Stimulated activated naive CD8-positive, alpha-beta T cell treated with anti-CD3 and anti-CD28 coated beads, Interleukin-15, amount 100 ng/mL, for 72 hours (primary cell): ENCODE results near the gene ANKRD65.
"Not testable (repeated sequence)": the region's sequence is repeated elsewhere in the genome, so short reads cannot be mapped to it uniquely, and the experiment has no call there.

Source experiments
- ATAC-seq: fragments of 150-1000 bp; cut with Tn5 transposase; 2 replicates; pipeline ENCODE4 v1.10.0; 2021; ENCODE audit warnings: mild to moderate bottlenecking, moderate library complexity
- DNase-seq, 2 donors: peaks; one replicate each; pipeline ENCODE4 v3.0.0; 2021 to 2022
- H3K27ac Mint-ChIP-seq, 2 donors: one replicate each; pipeline ENCODE4 v1.8.0; 2022; ENCODE audit warnings: mild to moderate bottlenecking in 2 of 2, mixed read lengths in 2 of 2, moderate library complexity in 2 of 2
- H3K27me3 Mint-ChIP-seq: one replicate; pipeline ENCODE4 v1.8.0; 2022; ENCODE audit warnings: mixed read lengths
- H3K4me1 Mint-ChIP-seq: one replicate; pipeline ENCODE4 v1.8.0; 2022; ENCODE audit warnings: mild to moderate bottlenecking, mixed read lengths
- H3K4me3 Mint-ChIP-seq, 2 donors: one replicate each; pipeline ENCODE4 v1.8.0; 2022; ENCODE audit warnings: mild to moderate bottlenecking in 2 of 2, mixed read lengths in 2 of 2, moderate library complexity in 1 of 2
- H3K9me3 Mint-ChIP-seq, 2 donors: one replicate each; pipeline ENCODE4 v1.8.0; 2022; ENCODE audit warnings: mixed read lengths in 2 of 2

The ANKRD65 gene

GRCh38 chr1:1385339-1385738 lies 35.7 kb downstream of the ANKRD65 start:
- not testable (repeated sequence) for DNase-seq, H3K27me3 Mint-ChIP-seq, ATAC-seq, H3K4me1 Mint-ChIP-seq, H3K9me3 Mint-ChIP-seq, H3K4me3 Mint-ChIP-seq
- peak overlapping the region in 1 of 2 donors; percentile 54 for H3K27ac Mint-ChIP-seq

- no peak overlapping the region for H3K27ac Mint-ChIP-seq
- H3K4me3 Mint-ChIP-seq = no peak overlapping the region
- ATAC-seq (no peak), DNase-seq (no peak)
- no peaks in the 10 kb centered on the region for H3K27me3 Mint-ChIP-seq
- peaks cover 6% of the 10 kb centered on the region for H3K4me1 Mint-ChIP-seq
- H3K9me3 Mint-ChIP-seq = no peaks in the 10 kb centered on the region
Observed at GRCh38 chr1:1381294-1381693, 39.8 kb downstream of the ANKRD65 start.

- Mint-ChIP-seq H3K9me3 (no peaks in the 10 kb centered on the region), H3K27ac (no peak overlapping the region), H3K4me1 (peaks cover 10% of the 10 kb centered on the region), H3K27me3 (no peaks in the 10 kb centered on the region), H3K4me3 (no peak overlapping the region)
- ATAC-seq (no peak), DNase-seq (no peak)
Observed at GRCh38 chr1:1380860-1381259, 40.2 kb downstream of the ANKRD65 start.

GRCh38 chr1:1377540-1378205 lies 43.4 kb downstream of the ANKRD65 start:
- no peaks in the 10 kb centered on the region for H3K9me3 Mint-ChIP-seq
- DNase-seq (no peak), ATAC-seq (no peak)
- H3K4me3 Mint-ChIP-seq = no peak overlapping the region
- H3K4me1 Mint-ChIP-seq = peaks cover 29% of the 10 kb centered on the region
- H3K27ac Mint-ChIP-seq = no peak overlapping the region
- H3K27me3 Mint-ChIP-seq = no peaks in the 10 kb centered on the region

GRCh38 chr1:1376551-1377226 lies 44.4 kb downstream of the ANKRD65 start:
- no peak for DNase-seq
- no peak for ATAC-seq
- no peaks in the 10 kb centered on the region for H3K9me3 Mint-ChIP-seq
- peak overlapping the region in 1 of 2 donors; percentile 52 for H3K27ac Mint-ChIP-seq
- peak overlapping the region; percentile 89 to 90 for H3K4me3 Mint-ChIP-seq
- peaks cover 38% of the 10 kb centered on the region for H3K4me1 Mint-ChIP-seq
- no peaks in the 10 kb centered on the region for H3K27me3 Mint-ChIP-seq

- peak within 1 kb of the TSS; percentile 96 to 98 for H3K27ac Mint-ChIP-seq
- H3K27me3 Mint-ChIP-seq = no peaks in the 10 kb centered on the region
- H3K4me1 Mint-ChIP-seq = peaks cover 49% of the 10 kb centered on the region
Observed at GRCh38 chr1:1374929-1375662, 46.0 kb downstream of the ANKRD65 start, which contains the start of gene AURKAIP1. AURKAIP1 (minus strand) TSS chr1:1375207; CDS start chr1:1374756, 451 bp downstream.

GRCh38 chr1:1374589-1374928 lies 46.5 kb downstream of the ANKRD65 start:
- peaks cover 49% of the 10 kb centered on the region for H3K4me1 Mint-ChIP-seq
- H3K4me3 Mint-ChIP-seq = peak overlapping the region; percentile 89 to 90
- no peaks in the 10 kb centered on the region for H3K27me3 Mint-ChIP-seq
- H3K9me3 Mint-ChIP-seq = no peaks in the 10 kb centered on the region
- peak overlapping the region; percentile 61 to 98 for H3K27ac Mint-ChIP-seq
- ATAC-seq (no peak), DNase-seq (no peak)

More at GRCh38 chr1:1374929-1375662, 46.0 kb downstream of the ANKRD65 start, which contains the start of gene AURKAIP1:
- no peaks in the 10 kb centered on the region for H3K9me3 Mint-ChIP-seq
- H3K4me3 Mint-ChIP-seq = peak within 1 kb of the TSS; percentile 89 to 90
- DNase-seq = peak; percentile 97 to 99
- peak; percentile 90 for ATAC-seq

GRCh38 chr1:1373815-1374588 lies 47.1 kb downstream of the ANKRD65 start:
- DNase-seq = no peak
- ATAC-seq = no peak
- no peaks in the 10 kb centered on the region for H3K27me3 Mint-ChIP-seq
- H3K27ac Mint-ChIP-seq = peak overlapping the region; percentile 61 to 98
- H3K4me1 Mint-ChIP-seq = peaks cover 49% of the 10 kb centered on the region
- no peaks in the 10 kb centered on the region for H3K9me3 Mint-ChIP-seq
- H3K4me3 Mint-ChIP-seq = peak overlapping the region; percentile 89 to 90

GRCh38 chr1:1373051-1373814 lies 47.8 kb downstream of the ANKRD65 start:
- no peak for DNase-seq
- Mint-ChIP-seq H3K27me3 (no peaks in the 10 kb centered on the region), H3K4me1 (peaks cover 49% of the 10 kb centered on the region), H3K9me3 (no peaks in the 10 kb centered on the region), H3K4me3 (peak overlapping the region; percentile 89 to 90), H3K27ac (peak overlapping the region in 1 of 2 donors; percentile 37)
- no peak for ATAC-seq

- ATAC-seq = peak; percentile 49
- H3K4me1 Mint-ChIP-seq = peaks cover 49% of the 10 kb centered on the region
- no peak overlapping the region for H3K27ac Mint-ChIP-seq
- H3K4me3 Mint-ChIP-seq = peak overlapping the region; percentile 47 to 75
- no peaks in the 10 kb centered on the region for H3K27me3 Mint-ChIP-seq
- peak; percentile 81 to 82 for DNase-seq
- H3K9me3 Mint-ChIP-seq = no peaks in the 10 kb centered on the region
Observed at GRCh38 chr1:1371746-1372711, 49.0 kb downstream of the ANKRD65 start.

- peak overlapping the region; percentile 48 to 58 for H3K4me3 Mint-ChIP-seq
- DNase-seq (peak; percentile 46 to 79), ATAC-seq (peak; percentile 69)
- no peaks in the 10 kb centered on the region for H3K9me3 Mint-ChIP-seq
- peaks cover 43% of the 10 kb centered on the region for H3K4me1 Mint-ChIP-seq
- H3K27me3 Mint-ChIP-seq = no peaks in the 10 kb centered on the region
- no peak overlapping the region for H3K27ac Mint-ChIP-seq
Observed at GRCh38 chr1:1371364-1371745, 49.7 kb downstream of the ANKRD65 start.

- H3K27ac Mint-ChIP-seq = no peak overlapping the region
- H3K9me3 Mint-ChIP-seq = no peaks in the 10 kb centered on the region
- ATAC-seq = no peak
- H3K4me3 Mint-ChIP-seq = peak overlapping the region; percentile 48 to 58
- no peak for DNase-seq
- no peaks in the 10 kb centered on the region for H3K27me3 Mint-ChIP-seq
- H3K4me1 Mint-ChIP-seq = peaks cover 39% of the 10 kb centered on the region
Observed at GRCh38 chr1:1370771-1371300, 50.2 kb downstream of the ANKRD65 start.

GRCh38 chr1:1370094-1370493 lies 51.0 kb downstream of the ANKRD65 start:
- not testable (repeated sequence) for H3K4me3 Mint-ChIP-seq, ATAC-seq, DNase-seq, H3K27me3 Mint-ChIP-seq, H3K9me3 Mint-ChIP-seq
- H3K27ac Mint-ChIP-seq = peak overlapping the region in 1 of 2 donors; percentile 59
- H3K4me1 Mint-ChIP-seq = peaks cover 39% of the 10 kb centered on the region
